Ishikawa (cell line): ENCODE results near the gene RARB.

ENCODE experiments used
- CEBPB ChIP-seq: IDR thresholded peaks from 2 replicates; pipeline ENCODE4 v1.6.1; 2012
- CREB1 ChIP-seq: IDR thresholded peaks from 2 replicates; pipeline ENCODE4 v1.6.1; 2012; ENCODE audit warnings: low read depth
- EGR1 ChIP-seq: IDR thresholded peaks from 2 replicates; pipeline ENCODE4 v1.6.1; 2012
- EP300 ChIP-seq: IDR thresholded peaks from 2 replicates; pipeline ENCODE4 v1.6.1; 2012; ENCODE audit warnings: borderline replicate concordance
- FOXM1 ChIP-seq: IDR thresholded peaks from 2 replicates; pipeline ENCODE4 v1.6.1; 2012; ENCODE audit warnings: low read depth, borderline replicate concordance
- NFIC ChIP-seq: IDR thresholded peaks from 2 replicates; pipeline ENCODE4 v1.6.1; 2012
- RAD21 ChIP-seq: IDR thresholded peaks from 2 replicates; pipeline ENCODE4 v1.6.1; 2012; ENCODE audit warnings: low read depth
- REST ChIP-seq: IDR thresholded peaks from 2 replicates; pipeline ENCODE4 v1.6.1; 2012; ENCODE audit warnings: low read depth, mild to moderate bottlenecking
- TAF1 ChIP-seq: IDR thresholded peaks from 2 replicates; pipeline ENCODE4 v1.6.1; 2012; ENCODE audit warnings: low read depth, mild to moderate bottlenecking
- TEAD4 ChIP-seq: IDR thresholded peaks from 2 replicates; pipeline ENCODE4 v1.6.1; 2012
- TF ChIP-seq, protein P1 (sequence below): IDR thresholded peaks from 2 replicates; pipeline ENCODE4 v1.6.1; 2012

DNA sequence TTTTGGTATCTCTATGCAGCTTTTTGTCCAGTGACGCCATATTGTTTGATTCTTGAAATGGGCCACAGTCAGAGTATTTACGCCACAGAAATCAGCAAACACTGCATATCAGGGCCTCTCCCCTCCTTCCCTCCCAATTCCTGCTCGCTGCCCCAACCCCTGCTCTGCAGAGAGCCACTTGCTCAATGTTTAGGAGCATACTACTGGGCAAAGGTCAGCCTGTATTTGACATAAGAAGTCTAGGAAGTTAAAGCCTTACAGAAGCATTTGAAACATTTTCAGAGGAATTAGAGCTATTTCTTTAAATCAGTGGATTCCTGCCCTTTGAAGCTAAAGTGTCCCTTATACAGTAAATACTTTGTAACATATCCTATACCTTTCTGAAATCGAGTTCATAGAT lies 17.4 kb upstream of the RARB start:
- TF ChIP-seq REST: no peak
- TF ChIP-seq, protein P1, sequence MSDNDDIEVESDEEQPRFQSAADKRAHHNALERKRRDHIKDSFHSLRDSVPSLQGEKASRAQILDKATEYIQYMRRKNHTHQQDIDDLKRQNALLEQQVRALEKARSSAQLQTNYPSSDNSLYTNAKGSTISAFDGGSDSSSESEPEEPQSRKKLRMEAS: no peak
- no peak for TF ChIP-seq CEBPB
- TF ChIP-seq TAF1: no peak
- no peak for TF ChIP-seq TEAD4
- no peak for TF ChIP-seq RAD21
- no peak for TF ChIP-seq CREB1
- no peak for TF ChIP-seq FOXM1
- TF ChIP-seq NFIC: no peak
- TF ChIP-seq EGR1: no peak
- TF ChIP-seq EP300: no peak
